OCI-LY1 (cell line): ENCODE measurements around the gene KRT1.

Experiments used
- H2AFZ ChIP-seq: fragments of 200-600 bp; sonication (generic), shearing (Covaris generic); 2 replicates; pipeline ENCODE4 v1.6.0; 2014; ENCODE audit warnings: antibody characterized with exemption, mild to moderate bottlenecking, low read length
- H3F3A ChIP-seq: fragments of 200-600 bp; sonication (generic), shearing (Covaris generic); 2 replicates; pipeline ENCODE4 v1.6.0; 2014; ENCODE audit warnings: mild to moderate bottlenecking, antibody characterized with exemption, low read length, moderate library complexity; ENCODE audit not compliant: insufficient read depth
- H3K27ac ChIP-seq: fragments of 200-600 bp; sonication (generic); 2 replicates; pipeline ENCODE4 v1.5.1; 2014; ENCODE audit warnings: low read length, mixed run types, mild to moderate bottlenecking, low read depth; ENCODE audit not compliant: poor library complexity, severe bottlenecking
- H3K27me3 ChIP-seq: fragments of 200-600 bp; sonication (generic); 2 replicates; pipeline ENCODE4 v1.6.0; 2014; ENCODE audit warnings: antibody characterized with exemption, mild to moderate bottlenecking, low read length, moderate library complexity; ENCODE audit not compliant: insufficient read depth
- H3K36me3 ChIP-seq: fragments of 200-600 bp; sonication (generic); 2 replicates; pipeline ENCODE4 v1.6.1; 2014; ENCODE audit warnings: mild to moderate bottlenecking, antibody characterized with exemption, low read length, moderate library complexity, mixed read lengths; ENCODE audit not compliant: insufficient read depth
- H3K4me1 ChIP-seq: fragments of 200-600 bp; sonication (generic); 2 replicates; pipeline ENCODE4 v1.5.1; 2014; ENCODE audit warnings: mild to moderate bottlenecking, low read length, moderate library complexity; ENCODE audit not compliant: insufficient read depth, severe bottlenecking
- H3K4me2 ChIP-seq: fragments of 200-600 bp; sonication (generic), shearing (Covaris generic); 2 replicates; pipeline ENCODE4 v1.6.1; 2014; ENCODE audit warnings: low read length
- H3K4me3 ChIP-seq: fragments of 200-600 bp; sonication (generic); 2 replicates; pipeline ENCODE4 v1.5.1; 2014; ENCODE audit warnings: low read length, low read depth, mild to moderate bottlenecking, mixed read lengths; ENCODE audit not compliant: poor library complexity, severe bottlenecking
- H3K79me2 ChIP-seq: fragments of 200-600 bp; shearing (Covaris generic); 2 replicates; pipeline ENCODE4 v1.6.1; 2016; ENCODE audit warnings: mixed run types, low read length, mixed read lengths; ENCODE audit not compliant: insufficient read depth
- H3K9ac ChIP-seq: fragments of 200-600 bp; sonication (generic), shearing (Covaris generic); 2 replicates; pipeline ENCODE4 v1.6.1; 2014; ENCODE audit warnings: mild to moderate bottlenecking, low read length, mixed read lengths
- H3K9me2 ChIP-seq: fragments of 200-600 bp; sonication (generic), shearing (Covaris generic); 2 replicates; pipeline ENCODE4 v1.6.1; 2014; ENCODE audit warnings: low read depth, mild to moderate bottlenecking, low read length, mixed read lengths
- H3K9me3 ChIP-seq: fragments of 200-600 bp; shearing (Covaris generic); 2 replicates; pipeline ENCODE4 v1.6.1; 2014; ENCODE audit warnings: low read length, mixed read lengths
- H4K20me1 ChIP-seq: fragments of 200-600 bp; sonication (generic), shearing (Covaris generic); 2 replicates; pipeline ENCODE4 v1.6.0; 2016; ENCODE audit warnings: mild to moderate bottlenecking, low read length; ENCODE audit not compliant: insufficient read depth
- CTCF ChIP-seq: fragments of 200-600 bp; sonication (generic), shearing (Covaris generic); IDR thresholded peaks from 2 replicates; pipeline ENCODE4 v1.5.1; 2017; ENCODE audit warnings: mild to moderate bottlenecking, antibody characterized with exemption, low read length, moderate library complexity, mixed read lengths
- EZH2 ChIP-seq: fragments of 200-600 bp; sonication (generic), shearing (Covaris generic); IDR thresholded peaks from 2 replicates; pipeline ENCODE4 v1.8.0; 2017; ENCODE audit warnings: borderline replicate concordance, mixed run types, mild to moderate bottlenecking, antibody characterized with exemption, low read length, moderate library complexity, mixed read lengths

KRT1 gene

GRCh38 chr12:52680363-52680762 lies at the start of gene KRT1:
Gene KRT1, minus strand, starts transcription at chr12:52680407. Its CDS starts 59 bp downstream, at chr12:52680348.
- Histone ChIP-seq H3K9me2 (no peaks in the 10 kb centered on the region), H4K20me1 (no peaks in the 10 kb centered on the region), H3K4me2 (no peak within 1 kb of the TSS), H2AFZ (no peak within 1 kb of the TSS), H3K36me3 (no peaks in the 10 kb centered on the region), H3K4me3 (no peak within 1 kb of the TSS), H3K9ac (no peak within 1 kb of the TSS), H3K27me3 (0 out of 2 replicates have a peak, but pooled peaks cover 4% of the 10 kb centered on the region), H3K4me1 (no peaks in the 10 kb centered on the region), H3F3A (no peaks in the 10 kb centered on the region), H3K27ac (no peak within 1 kb of the TSS), H3K79me2 (no peaks in the 10 kb centered on the region), H3K9me3 (no peaks in the 10 kb centered on the region)
- no peak for TF ChIP-seq CTCF
- TF ChIP-seq EZH2, result no peak

- Histone ChIP-seq H3F3A (no peaks in the 10 kb centered on the region), H3K27ac (no peak overlapping the region), H3K79me2 (no peaks in the 10 kb centered on the region), H4K20me1 (no peaks in the 10 kb centered on the region), H3K9ac (no peak overlapping the region), H2AFZ (no peak overlapping the region), H3K36me3 (no peaks in the 10 kb centered on the region), H3K4me3 (no peak overlapping the region), H3K9me2 (no peaks in the 10 kb centered on the region), H3K9me3 (no peaks in the 10 kb centered on the region), H3K4me2 (no peak overlapping the region), H3K4me1 (no peaks in the 10 kb centered on the region), H3K27me3 (no peaks in the 10 kb centered on the region; the same call in 1 of the 2 replicates)
- TF ChIP-seq EZH2 (no peak), CTCF (no peak)
These were observed 48.9 kb upstream of the KRT1 start for GRCh38 chr12:52729147-52729546.

- H3K36me3 ChIP-seq, result no peaks in the 10 kb centered on the region
- H3K79me2 ChIP-seq, result no peaks in the 10 kb centered on the region
- no peak overlapping the region for H2AFZ ChIP-seq
- no peaks in the 10 kb centered on the region for H3K4me1 ChIP-seq
- H3K27ac ChIP-seq, result no peak overlapping the region
- H3F3A ChIP-seq, result no peaks in the 10 kb centered on the region
- no peaks in the 10 kb centered on the region for H4K20me1 ChIP-seq
- H3K9me2 ChIP-seq, result no peaks in the 10 kb centered on the region
- TF ChIP-seq EZH2, result no peak
- no peak for TF ChIP-seq CTCF
- H3K27me3 ChIP-seq, result no peaks in the 10 kb centered on the region; the same call in 1 of the 2 replicates
- H3K4me3 ChIP-seq, result no peak overlapping the region
- H3K9ac ChIP-seq, result no peak overlapping the region
- H3K9me3 ChIP-seq, result no peaks in the 10 kb centered on the region
- no peak overlapping the region for H3K4me2 ChIP-seq
These were observed 48.2 kb upstream of the KRT1 start for GRCh38 chr12:52728374-52728773.
